ENCODE results near the gene PABPC3.

DNA sequence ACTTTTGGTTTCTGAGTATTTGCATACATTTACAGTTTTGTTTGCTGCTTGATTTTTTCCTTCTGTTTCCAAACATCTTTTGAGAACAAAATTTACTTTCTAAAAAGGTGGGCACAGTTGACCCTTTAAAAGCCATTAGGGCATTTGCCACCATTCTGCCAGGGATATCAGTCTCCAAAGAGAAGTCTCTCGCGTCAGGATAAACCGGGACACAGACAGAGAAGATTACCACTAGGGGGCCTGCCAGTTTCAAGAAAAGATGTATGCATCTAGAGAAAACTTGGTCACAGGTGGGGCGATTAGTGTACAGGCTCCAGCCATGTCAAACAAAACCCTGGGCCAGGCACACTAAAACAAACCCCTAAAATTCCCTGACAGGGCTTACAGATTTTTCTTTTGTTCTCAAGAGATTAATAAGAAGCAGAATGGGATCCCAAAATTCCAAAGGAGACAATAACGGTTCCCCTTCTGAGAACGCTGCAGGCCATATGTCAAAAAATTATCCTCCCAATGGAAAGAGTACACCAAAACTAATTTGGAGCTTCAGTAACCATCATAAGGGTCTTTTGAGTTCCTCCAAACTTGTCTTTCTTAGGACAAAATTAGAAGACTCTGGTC is 10.7 kb upstream of the PABPC3 start:
- TF ChIP-seq, protein P1, sequence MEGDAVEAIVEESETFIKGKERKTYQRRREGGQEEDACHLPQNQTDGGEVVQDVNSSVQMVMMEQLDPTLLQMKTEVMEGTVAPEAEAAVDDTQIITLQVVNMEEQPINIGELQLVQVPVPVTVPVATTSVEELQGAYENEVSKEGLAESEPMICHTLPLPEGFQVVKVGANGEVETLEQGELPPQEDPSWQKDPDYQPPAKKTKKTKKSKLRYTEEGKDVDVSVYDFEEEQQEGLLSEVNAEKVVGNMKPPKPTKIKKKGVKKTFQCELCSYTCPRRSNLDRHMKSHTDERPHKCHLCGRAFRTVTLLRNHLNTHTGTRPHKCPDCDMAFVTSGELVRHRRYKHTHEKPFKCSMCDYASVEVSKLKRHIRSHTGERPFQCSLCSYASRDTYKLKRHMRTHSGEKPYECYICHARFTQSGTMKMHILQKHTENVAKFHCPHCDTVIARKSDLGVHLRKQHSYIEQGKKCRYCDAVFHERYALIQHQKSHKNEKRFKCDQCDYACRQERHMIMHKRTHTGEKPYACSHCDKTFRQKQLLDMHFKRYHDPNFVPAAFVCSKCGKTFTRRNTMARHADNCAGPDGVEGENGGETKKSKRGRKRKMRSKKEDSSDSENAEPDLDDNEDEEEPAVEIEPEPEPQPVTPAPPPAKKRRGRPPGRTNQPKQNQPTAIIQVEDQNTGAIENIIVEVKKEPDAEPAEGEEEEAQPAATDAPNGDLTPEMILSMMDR (IDR thresholded peaks at IDR 0.05), result peak in 4 of 6 experiments; percentile 11 to 25 (median 16)
- no peak for TF ChIP-seq POLR2A (IDR thresholded peaks at IDR 0.05)

All from Peyer's patch (tissue), 4 donors.